ENCODE measurements around the gene CDH4.

The CDH4 gene

DNA sequence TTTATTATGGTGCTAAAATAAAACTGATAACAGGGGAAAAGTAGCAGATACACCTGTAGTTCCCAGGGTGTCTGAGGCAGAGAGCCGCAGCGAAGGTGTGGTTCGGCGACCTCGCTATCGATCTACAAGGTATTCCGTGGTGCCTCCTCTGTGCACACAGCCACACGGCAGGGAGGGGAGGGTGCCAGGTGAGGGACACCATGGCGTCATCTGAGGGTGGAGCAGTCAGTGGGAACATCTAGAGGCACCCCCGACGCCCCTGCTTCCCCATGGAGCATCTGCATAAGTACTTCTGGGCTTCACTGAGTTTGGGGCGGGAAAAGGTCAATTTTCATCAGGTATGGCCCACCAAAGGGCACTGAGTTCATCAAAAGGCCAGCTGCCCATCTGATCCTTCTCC lies 570.3 kb downstream of the CDH4 start:
- Mint-ChIP-seq H3K4me3 (no peak overlapping the region), H3K9me3 (peaks cover 5% of the 10 kb centered on the region), H3K27ac (no peak overlapping the region)

DNA sequence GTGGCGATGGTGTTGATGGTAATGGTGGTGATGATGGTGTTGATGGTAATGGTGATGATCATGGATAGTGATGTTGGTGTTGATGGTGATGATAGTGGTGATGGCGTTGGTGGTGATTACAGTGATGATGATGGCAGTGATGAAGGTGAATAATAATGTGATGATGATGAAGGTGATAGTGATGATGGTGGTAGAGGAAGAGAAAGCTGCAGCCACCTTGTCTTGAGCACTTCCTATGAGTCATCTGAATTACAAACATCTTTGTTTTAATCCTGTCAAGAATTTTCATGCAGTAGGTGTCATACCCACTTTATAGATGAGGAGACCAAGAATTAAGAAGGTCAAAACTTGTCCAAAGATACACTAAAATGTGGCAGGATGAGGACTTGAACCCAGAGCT lies 571.2 kb downstream of the CDH4 start:
- Mint-ChIP-seq H3K9me3 (peaks cover 5% of the 10 kb centered on the region), H3K27ac (no peak overlapping the region)

More for the DNA sequence above, 570.3 kb downstream of the CDH4 start:
- Mint-ChIP-seq H3K36me3 (ENCODE audit: low read depth) (no peaks in the 10 kb centered on the region), H3K4me1 (ENCODE audit: low read depth) (no peaks in the 10 kb centered on the region), H3K27me3 (ENCODE audit: low read depth) (no peaks in the 10 kb centered on the region)

GRCh38 chr20:61828891-61829290 lies 576.8 kb downstream of the CDH4 start:
- H3K4me3 Mint-ChIP-seq = no peak overlapping the region
- no peaks in the 10 kb centered on the region for H3K9me3 Mint-ChIP-seq

More for the DNA sequence above, 571.2 kb downstream of the CDH4 start:
- no peaks in the 10 kb centered on the region for H3K36me3 Mint-ChIP-seq (ENCODE audit: low read depth)
- no peaks in the 10 kb centered on the region for H3K4me1 Mint-ChIP-seq (ENCODE audit: low read depth)
- H3K4me3 Mint-ChIP-seq = no peak overlapping the region
- H3K27me3 Mint-ChIP-seq (ENCODE audit: low read depth) = no peaks in the 10 kb centered on the region

GRCh38 chr20:61829526-61829925 lies 577.5 kb downstream of the CDH4 start:
- Mint-ChIP-seq H3K4me3 (no peak overlapping the region), H3K9me3 (no peaks in the 10 kb centered on the region), H3K36me3 (ENCODE audit: low read depth) (no peaks in the 10 kb centered on the region), H3K27me3 (ENCODE audit: low read depth) (no peaks in the 10 kb centered on the region), H3K4me1 (ENCODE audit: low read depth) (no peaks in the 10 kb centered on the region), H3K27ac (no peak overlapping the region)

More at GRCh38 chr20:61828891-61829290, 576.8 kb downstream of the CDH4 start:
- Mint-ChIP-seq H3K4me1 (ENCODE audit: low read depth) (no peaks in the 10 kb centered on the region), H3K27ac (no peak overlapping the region), H3K36me3 (ENCODE audit: low read depth) (no peaks in the 10 kb centered on the region), H3K27me3 (ENCODE audit: low read depth) (no peaks in the 10 kb centered on the region)

- no peak overlapping the region for H3K4me3 Mint-ChIP-seq
- H3K9me3 Mint-ChIP-seq = no peaks in the 10 kb centered on the region
- no peak overlapping the region for H3K27ac Mint-ChIP-seq
- no peaks in the 10 kb centered on the region for H3K27me3 Mint-ChIP-seq (ENCODE audit: low read depth)
- no peaks in the 10 kb centered on the region for H3K4me1 Mint-ChIP-seq (ENCODE audit: low read depth)
- H3K36me3 Mint-ChIP-seq (ENCODE audit: low read depth) = no peaks in the 10 kb centered on the region
These were observed 578.3 kb downstream of the CDH4 start for GRCh38 chr20:61830241-61830930.

- H3K36me3 Mint-ChIP-seq (ENCODE audit: low read depth) = no peaks in the 10 kb centered on the region
- no peak overlapping the region for H3K27ac Mint-ChIP-seq
- H3K4me3 Mint-ChIP-seq = no peak overlapping the region
- H3K9me3 Mint-ChIP-seq = no peaks in the 10 kb centered on the region
- no peaks in the 10 kb centered on the region for H3K27me3 Mint-ChIP-seq (ENCODE audit: low read depth)
- no peaks in the 10 kb centered on the region for H3K4me1 Mint-ChIP-seq (ENCODE audit: low read depth)
These were observed 578.9 kb downstream of the CDH4 start for GRCh38 chr20:61830991-61831390.

GRCh38 chr20:61832181-61832580 lies 580.1 kb downstream of the CDH4 start:
- H3K27me3 Mint-ChIP-seq (ENCODE audit: low read depth) = no peaks in the 10 kb centered on the region
- H3K36me3 Mint-ChIP-seq (ENCODE audit: low read depth) = no peaks in the 10 kb centered on the region
- no peaks in the 10 kb centered on the region for H3K9me3 Mint-ChIP-seq
- H3K4me3 Mint-ChIP-seq = no peak overlapping the region
- no peak overlapping the region for H3K27ac Mint-ChIP-seq
- no peaks in the 10 kb centered on the region for H3K4me1 Mint-ChIP-seq (ENCODE audit: low read depth)

DNA sequence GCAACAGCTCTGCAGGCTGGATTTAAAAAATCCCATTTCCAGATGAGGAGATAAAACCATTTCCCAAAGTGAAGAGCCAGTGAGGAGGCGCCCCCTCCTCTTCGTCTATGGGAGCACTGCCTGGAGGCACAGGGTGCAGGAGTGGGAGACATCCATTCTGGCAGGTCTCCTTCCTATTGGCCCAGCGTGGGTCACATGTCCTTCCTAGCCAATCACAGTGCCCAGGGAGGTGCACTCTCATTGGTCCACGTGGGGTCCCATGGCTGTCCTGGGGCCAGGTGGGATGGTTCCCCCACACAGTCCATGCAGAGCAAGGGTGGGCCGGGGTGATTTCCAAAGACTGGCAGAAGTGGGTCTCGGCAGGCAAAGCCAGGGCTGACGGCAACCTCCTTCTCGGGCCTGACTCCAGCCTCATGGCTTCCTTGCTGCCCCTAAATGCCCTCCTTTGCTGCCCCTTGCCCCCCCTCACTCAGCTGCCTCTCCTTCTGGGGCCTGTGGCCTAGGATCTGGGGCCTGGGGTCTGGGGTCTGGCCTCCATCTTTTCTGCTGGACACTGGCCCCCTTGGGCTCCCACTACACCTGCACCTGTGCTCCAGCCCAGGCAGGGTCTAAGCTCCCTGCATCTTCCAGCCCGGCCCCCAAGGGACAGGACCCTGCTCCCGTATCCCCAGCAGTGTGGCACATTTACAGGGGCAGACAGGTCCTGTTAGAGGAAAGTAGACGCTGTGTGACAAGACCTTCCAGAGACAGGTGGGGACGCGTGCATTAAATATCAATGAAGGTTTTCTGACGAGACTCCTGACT lies 581.9 kb downstream of the CDH4 start:
- no peak overlapping the region for H3K27ac Mint-ChIP-seq

DNA sequence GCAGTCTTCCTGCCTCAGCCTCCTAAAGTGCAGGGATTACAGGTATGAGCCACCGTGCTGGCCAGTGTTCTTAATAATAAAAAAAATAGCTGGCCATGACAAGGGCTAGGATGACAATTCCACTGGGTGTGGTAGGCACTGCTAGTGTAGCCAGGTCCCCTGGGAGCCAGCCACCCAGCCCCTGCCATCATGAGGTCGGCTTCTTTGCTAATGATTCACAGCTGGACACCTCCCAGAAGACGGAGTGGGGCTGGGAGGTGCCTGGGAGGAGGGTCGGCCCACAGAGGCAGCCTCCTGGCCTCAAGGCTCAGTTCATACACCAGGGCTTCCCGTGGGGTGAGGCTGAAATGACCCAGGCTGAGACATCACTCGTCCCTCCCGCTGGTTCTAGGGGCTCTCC lies 583.2 kb downstream of the CDH4 start:
- Mint-ChIP-seq H3K36me3 (ENCODE audit: low read depth) (no peaks in the 10 kb centered on the region), H3K27ac (no peak overlapping the region), H3K4me1 (ENCODE audit: low read depth) (no peaks in the 10 kb centered on the region), H3K9me3 (no peaks in the 10 kb centered on the region), H3K27me3 (ENCODE audit: low read depth) (no peaks in the 10 kb centered on the region), H3K4me3 (no peak overlapping the region)

More for the DNA sequence above, 581.9 kb downstream of the CDH4 start:
- H3K4me3 Mint-ChIP-seq = no peak overlapping the region
- H3K9me3 Mint-ChIP-seq = no peaks in the 10 kb centered on the region
- H3K4me1 Mint-ChIP-seq (ENCODE audit: low read depth) = no peaks in the 10 kb centered on the region
- no peaks in the 10 kb centered on the region for H3K36me3 Mint-ChIP-seq (ENCODE audit: low read depth)
- no peaks in the 10 kb centered on the region for H3K27me3 Mint-ChIP-seq (ENCODE audit: low read depth)

GRCh38 chr20:61835791-61836350 lies 583.8 kb downstream of the CDH4 start:
- H3K9me3 Mint-ChIP-seq = no peaks in the 10 kb centered on the region
- H3K4me1 Mint-ChIP-seq (ENCODE audit: low read depth) = no peaks in the 10 kb centered on the region
- no peak overlapping the region for H3K27ac Mint-ChIP-seq
- H3K27me3 Mint-ChIP-seq (ENCODE audit: low read depth) = no peaks in the 10 kb centered on the region
- no peak overlapping the region for H3K4me3 Mint-ChIP-seq
- H3K36me3 Mint-ChIP-seq (ENCODE audit: low read depth) = no peaks in the 10 kb centered on the region

DNA sequence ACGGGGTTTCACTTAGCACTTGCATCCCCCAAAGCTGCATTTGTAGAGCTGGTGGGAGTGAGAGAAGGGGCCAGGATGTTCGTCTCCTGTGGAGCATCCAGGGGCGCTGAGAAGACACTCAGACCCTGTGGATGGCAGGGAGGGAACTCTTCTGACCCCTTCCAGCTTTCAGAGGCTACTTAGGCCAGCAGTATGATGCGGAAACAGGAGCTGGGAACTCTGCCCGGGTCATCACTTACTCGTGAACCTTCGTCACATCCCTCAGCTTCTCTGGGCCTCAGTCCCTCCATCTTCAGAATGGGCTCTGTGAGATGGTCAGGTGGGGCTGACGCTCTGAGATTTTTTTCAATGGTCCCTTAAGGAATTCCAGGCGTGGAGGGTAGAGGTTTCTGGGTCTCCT lies 585.1 kb downstream of the CDH4 start:
- Mint-ChIP-seq H3K36me3 (ENCODE audit: low read depth) (no peaks in the 10 kb centered on the region), H3K9me3 (no peaks in the 10 kb centered on the region), H3K27ac (no peak overlapping the region), H3K27me3 (ENCODE audit: low read depth) (no peaks in the 10 kb centered on the region), H3K4me3 (no peak overlapping the region), H3K4me1 (ENCODE audit: low read depth) (no peaks in the 10 kb centered on the region)

DNA sequence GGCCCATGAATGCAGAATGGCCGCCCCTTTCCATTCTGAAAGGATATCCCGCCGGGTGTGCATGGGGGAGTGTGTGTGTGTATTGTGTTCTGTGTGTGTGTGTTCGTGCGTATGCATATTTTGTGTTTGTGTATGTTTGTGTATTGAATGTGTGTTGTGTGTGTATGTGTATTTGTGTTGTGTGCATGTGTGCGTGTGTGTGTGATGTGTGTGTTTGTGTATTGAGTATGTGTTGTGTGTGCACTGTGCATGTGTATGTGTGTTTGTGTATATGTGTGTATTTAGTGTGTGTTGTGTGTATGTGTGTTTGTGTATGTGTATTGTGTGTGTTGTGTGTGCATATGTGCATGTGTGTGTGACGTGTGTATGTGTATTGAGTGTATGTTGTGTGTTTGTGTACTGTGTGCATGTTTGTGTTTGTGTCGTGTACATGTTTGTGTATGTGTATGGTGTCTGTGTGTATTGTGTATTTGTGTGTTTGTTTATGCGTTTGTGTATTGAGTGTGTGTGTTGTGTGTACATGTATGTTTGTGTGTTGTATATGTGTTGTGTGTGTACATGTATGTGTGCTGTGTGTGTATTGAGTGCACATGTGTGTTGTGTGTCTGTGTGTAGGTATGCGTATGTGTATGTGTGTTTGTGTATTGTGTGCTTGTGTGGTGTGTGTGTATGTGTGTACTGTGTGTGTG lies 587.3 kb downstream of the CDH4 start:
- Mint-ChIP-seq H3K9me3 (no peaks in the 10 kb centered on the region), H3K27me3 (ENCODE audit: low read depth) (no peaks in the 10 kb centered on the region), H3K36me3 (ENCODE audit: low read depth) (no peaks in the 10 kb centered on the region), H3K4me1 (ENCODE audit: low read depth) (no peaks in the 10 kb centered on the region), H3K4me3 (no peak overlapping the region), H3K27ac (no peak overlapping the region)

DNA sequence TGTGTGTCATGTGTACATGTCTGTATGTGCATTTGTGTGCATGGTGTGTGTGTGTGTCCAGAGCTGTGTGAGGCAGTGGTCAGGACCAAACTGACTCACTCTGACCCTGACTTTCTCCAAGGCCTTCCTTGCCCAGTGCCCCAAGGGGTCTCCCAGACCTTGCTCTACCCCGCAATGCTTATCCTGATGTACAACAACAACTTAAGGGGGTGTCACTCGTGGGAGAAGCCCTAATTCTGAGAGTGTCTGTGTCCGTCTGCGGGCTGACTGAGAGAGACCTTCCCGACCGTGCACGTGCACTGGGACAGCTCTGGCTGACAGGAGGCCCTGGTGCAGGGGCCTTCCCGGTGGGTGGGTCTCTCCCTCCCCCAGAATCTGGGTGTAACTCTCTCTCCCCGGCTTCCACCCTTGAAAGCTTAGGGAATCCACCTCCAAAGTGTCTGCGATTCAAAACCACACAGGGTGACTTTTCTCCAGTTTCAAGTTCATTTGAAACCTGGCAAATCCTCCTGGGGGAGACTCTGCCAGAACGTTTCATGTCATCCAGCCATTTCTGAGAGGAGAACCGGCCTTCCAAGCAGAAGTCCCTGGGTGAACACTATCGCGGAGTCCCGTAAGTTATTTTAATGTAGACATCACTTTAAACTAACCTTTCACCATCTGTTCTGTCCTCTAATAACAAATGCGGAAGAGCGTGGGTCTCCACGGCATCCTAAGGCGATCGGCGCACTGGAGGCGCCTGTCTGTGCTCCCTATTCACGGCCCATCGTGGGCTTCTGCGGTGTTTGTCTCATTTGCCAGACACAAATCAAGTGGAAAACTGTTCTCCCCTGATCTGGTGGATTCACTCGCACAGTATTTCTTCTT lies 588.1 kb downstream of the CDH4 start:
- Mint-ChIP-seq H3K4me1 (ENCODE audit: low read depth) (no peaks in the 10 kb centered on the region), H3K4me3 (no peak overlapping the region), H3K9me3 (no peaks in the 10 kb centered on the region), H3K27ac (no peak overlapping the region), H3K27me3 (ENCODE audit: low read depth) (no peaks in the 10 kb centered on the region), H3K36me3 (ENCODE audit: low read depth) (no peaks in the 10 kb centered on the region)
